GM13976 (cell line): ENCODE results near the gene GMPR.

Experiments used
- DNase-seq: peaks from one replicate; pipeline ENCODE4 v3.0.0; 2012; ENCODE audit warnings: low spot score
- CTCF ChIP-seq: IDR thresholded peaks from 2 replicates; pipeline ENCODE4 v1.5.1; 2012; ENCODE audit warnings: borderline replicate concordance, mild to moderate bottlenecking; ENCODE audit not compliant: insufficient read depth; ENCODE audit errors: extremely low read depth, missing control alignments, control extremely low read depth
- in situ Hi-C: fragments of 300-500 bp; cut with MboI; formaldehyde crosslinking; loops from one replicate; pipeline ENCODE4 v1.12.0; 2022; ENCODE audit warnings: low sequenced_read_pairs, mixed read lengths, inconsistent platforms; ENCODE audit not compliant: unreplicated experiment

Gene GMPR

GRCh38 chr6:16272201-16272600 lies 33.8 kb downstream of the GMPR start:
- DNase-seq, result no peak
- no peak for TF ChIP-seq CTCF
- in situ Hi-C loops, result no loop called here

- no peak for TF ChIP-seq CTCF
- DNase-seq, result no peak
- in situ Hi-C loops, result no loop called here
These were observed 34.9 kb downstream of the GMPR start for GRCh38 chr6:16273256-16273655.

- in situ Hi-C loops, result no loop called here
- no peak for DNase-seq
- TF ChIP-seq CTCF, result no peak
These were observed 36.1 kb downstream of the GMPR start for GRCh38 chr6:16274483-16274882.

- DNase-seq, result no peak
- no peak for TF ChIP-seq CTCF
- in situ Hi-C loops, result no loop called here
These were observed 36.6 kb downstream of the GMPR start for GRCh38 chr6:16274885-16275589.

- in situ Hi-C loops, result no loop called here
These were observed 39.0 kb downstream of the GMPR start for GRCh38 chr6:16277101-16277981.

More at GRCh38 chr6:16277101-16277981, 39.0 kb downstream of the GMPR start:
- no peak for TF ChIP-seq CTCF
- peak; percentile 64 for DNase-seq
